ENCODE results near the gene MBD3L2B. TPM values are rescaled to one million over a fixed set of nuclear protein-coding genes. Genes with fewer than 3 reads are reported as not detected.
A peak's percentile ranks its signal among the peaks of the same experiment; 100 is the strongest.
"Not testable (repeated sequence)": the region's sequence is repeated elsewhere in the genome, so short reads cannot be mapped to it uniquely, and the experiment has no call there.

Gene MBD3L2B
- total RNA-seq, result not detected
- polyA plus RNA-seq (2013, experiment 1 of 2), result not detected
- not detected for polyA plus RNA-seq (2013, experiment 2 of 2)
- long read RNA-seq, experiment 1, result 0 reads
- long read RNA-seq, experiment 2, result 0 reads
- long read RNA-seq, experiment 3, result 0 reads
- long read RNA-seq, experiment 4, result 0 reads

DNA sequence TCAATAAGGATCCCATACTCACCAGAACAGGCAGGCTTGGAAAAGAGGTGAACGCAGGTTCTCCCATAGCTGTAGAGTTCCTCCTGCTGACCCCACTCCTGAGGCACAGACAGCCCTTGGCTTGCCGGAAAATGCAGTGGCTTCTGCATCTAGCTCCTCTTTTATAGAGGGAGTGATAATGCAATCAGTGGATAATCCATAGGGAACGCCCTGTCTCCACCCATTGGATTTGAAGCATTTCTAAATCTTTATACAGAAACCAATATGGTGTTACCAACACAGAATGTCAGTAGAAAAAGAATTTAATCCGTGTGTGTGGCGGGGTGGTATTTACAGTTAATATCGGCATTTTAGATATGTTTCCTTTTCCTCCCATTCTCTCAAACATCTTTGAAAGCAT, at the start of gene MBD3L2B:
TSS of gene MBD3L2B (minus strand) at position 101 of the 400 bp plus-strand sequence. CDS start at position 67, 34 bp downstream.
- H3K27me3 ChIP-seq (ENCODE audit: control insufficient read depth, insufficient read depth, low read length, poor library complexity, severe bottlenecking); DNase-seq; H3K9ac ChIP-seq (ENCODE audit: extremely low read depth, low read length, poor library complexity, severe bottlenecking); H3K4me3 Mint-ChIP-seq; H3K4me1 ChIP-seq (ENCODE audit: control insufficient read depth, insufficient read depth, low read length); H3K9me3 ChIP-seq (ENCODE audit: control insufficient read depth, low read length); H3K27ac Mint-ChIP-seq; H3K27ac ChIP-seq (ENCODE audit: low read depth, low read length); H3K36me3 Mint-ChIP-seq (ENCODE audit: low read depth); H3K4me1 Mint-ChIP-seq; H3K27me3 Mint-ChIP-seq (ENCODE audit: insufficient read depth); H3K4me3 ChIP-seq (ENCODE audit: low read length); H3K36me3 ChIP-seq (ENCODE audit: control insufficient read depth, insufficient read depth, low read length): not testable (repeated sequence)
- peaks cover 22% of the 10 kb centered on the region for H3K9me3 Mint-ChIP-seq
- no CpG with 5 or more reads among the region's 6 CpGs for WGBS, 2 experiments (ENCODE audit: insufficient coverage in 1 of 2, insufficient read length in 1 of 2)

DNA sequence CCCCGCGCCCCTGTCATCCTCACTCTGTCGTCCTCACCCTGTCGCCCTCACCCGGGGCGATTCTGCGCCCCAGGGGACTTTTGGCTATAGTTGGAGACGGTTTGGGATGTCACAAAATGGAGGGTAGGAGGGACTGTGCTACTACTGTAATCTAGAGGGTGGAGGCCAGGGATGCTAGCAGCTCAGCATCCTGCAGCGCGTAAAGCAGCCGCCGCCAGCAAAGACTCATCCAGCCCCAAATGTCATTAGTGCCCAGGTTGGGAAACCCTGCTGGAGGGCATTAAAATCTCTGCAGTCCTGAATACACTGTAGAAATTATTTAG, 48.6 kb upstream of the MBD3L2B start:
- Histone ChIP-seq H3K9ac (ENCODE audit: extremely low read depth, low read length, poor library complexity, severe bottlenecking) (peak overlapping the region; percentile 62), H3K4me3 (ENCODE audit: low read length) (peak overlapping the region; percentile 90), H3K27me3 (ENCODE audit: control insufficient read depth, insufficient read depth, low read length, poor library complexity, severe bottlenecking) (no peaks in the 10 kb centered on the region), H3K9me3 (ENCODE audit: control insufficient read depth, low read length) (peaks cover 18% of the 10 kb centered on the region), H3K27ac (ENCODE audit: low read depth, low read length) (no peak overlapping the region), H3K36me3 (ENCODE audit: control insufficient read depth, insufficient read depth, low read length) (peaks cover 29% of the 10 kb centered on the region), H3K4me1 (ENCODE audit: control insufficient read depth, insufficient read depth, low read length) (no peaks in the 10 kb centered on the region)
- Mint-ChIP-seq H3K9me3 (peaks cover 33% of the 10 kb centered on the region), H3K27ac (peak overlapping the region; percentile 72), H3K4me1 (no peaks in the 10 kb centered on the region), H3K4me3 (peak overlapping the region; percentile 86), H3K27me3 (ENCODE audit: insufficient read depth) (no peaks in the 10 kb centered on the region), H3K36me3 (ENCODE audit: low read depth) (peaks cover 38% of the 10 kb centered on the region)
- no peak for DNase-seq
- TF ChIP-seq, protein P1, sequence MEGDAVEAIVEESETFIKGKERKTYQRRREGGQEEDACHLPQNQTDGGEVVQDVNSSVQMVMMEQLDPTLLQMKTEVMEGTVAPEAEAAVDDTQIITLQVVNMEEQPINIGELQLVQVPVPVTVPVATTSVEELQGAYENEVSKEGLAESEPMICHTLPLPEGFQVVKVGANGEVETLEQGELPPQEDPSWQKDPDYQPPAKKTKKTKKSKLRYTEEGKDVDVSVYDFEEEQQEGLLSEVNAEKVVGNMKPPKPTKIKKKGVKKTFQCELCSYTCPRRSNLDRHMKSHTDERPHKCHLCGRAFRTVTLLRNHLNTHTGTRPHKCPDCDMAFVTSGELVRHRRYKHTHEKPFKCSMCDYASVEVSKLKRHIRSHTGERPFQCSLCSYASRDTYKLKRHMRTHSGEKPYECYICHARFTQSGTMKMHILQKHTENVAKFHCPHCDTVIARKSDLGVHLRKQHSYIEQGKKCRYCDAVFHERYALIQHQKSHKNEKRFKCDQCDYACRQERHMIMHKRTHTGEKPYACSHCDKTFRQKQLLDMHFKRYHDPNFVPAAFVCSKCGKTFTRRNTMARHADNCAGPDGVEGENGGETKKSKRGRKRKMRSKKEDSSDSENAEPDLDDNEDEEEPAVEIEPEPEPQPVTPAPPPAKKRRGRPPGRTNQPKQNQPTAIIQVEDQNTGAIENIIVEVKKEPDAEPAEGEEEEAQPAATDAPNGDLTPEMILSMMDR (conservative IDR thresholded peaks at IDR 0.05), result no peak
- WGBS, 2 experiments (ENCODE audit: insufficient coverage in 1 of 2, insufficient read length in 1 of 2), result 3 to 7% methylated on average over 7 to 9 of the region's 12 CpGs

DNA sequence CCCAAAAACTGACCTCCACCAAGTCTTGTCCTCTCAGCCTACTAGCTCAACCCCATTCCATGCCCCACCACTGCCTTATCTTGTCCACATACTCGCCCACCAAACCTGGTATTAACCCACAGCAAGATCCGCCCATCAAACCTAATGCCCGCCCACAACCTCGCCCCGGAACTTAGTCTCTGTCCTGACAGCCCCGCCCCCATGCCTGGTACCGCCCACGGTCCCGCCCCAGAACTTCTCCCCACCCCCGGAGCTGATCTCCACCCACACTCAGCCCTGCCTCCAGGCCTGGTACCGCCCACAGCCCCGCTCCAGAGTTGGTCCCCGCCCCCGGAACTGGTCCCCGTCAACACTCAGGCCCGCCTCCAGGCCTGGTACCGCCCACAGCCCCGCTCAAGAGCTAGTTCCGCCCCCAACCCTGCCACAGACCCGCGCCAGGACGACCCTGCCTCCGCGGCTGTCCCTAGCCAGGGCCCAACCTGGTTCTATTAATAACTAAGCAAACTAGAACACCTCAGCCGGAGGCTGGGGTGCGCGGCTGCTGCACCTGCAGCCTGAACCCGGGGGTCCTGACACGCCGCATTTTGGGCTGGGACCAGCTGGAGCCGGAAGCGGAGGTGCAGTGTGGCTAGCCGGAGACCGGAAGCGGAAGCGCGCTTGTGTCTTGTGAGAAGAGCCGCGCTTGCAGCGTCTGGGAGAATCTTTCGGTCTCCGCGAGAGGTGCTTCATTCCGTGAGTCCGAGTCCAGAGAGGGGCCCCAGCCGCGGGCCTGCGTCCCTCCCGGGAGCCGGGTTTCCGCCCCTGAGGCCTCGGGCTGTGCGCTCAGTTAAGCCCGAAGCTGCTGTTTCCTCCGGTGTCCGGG, 48.0 kb upstream of the MBD3L2B start, which contains the start of gene ZNF557:
TSS of gene ZNF557 (plus strand) at position 662 of the 862 bp plus-strand sequence. CDS start 5,372 bp downstream, outside the sequence.
- peaks cover 23% of the 10 kb centered on the region for H3K36me3 ChIP-seq (ENCODE audit: control insufficient read depth, insufficient read depth, low read length)
- peak within 1 kb of the TSS; percentile 63 for H3K27ac ChIP-seq (ENCODE audit: low read depth, low read length)
- Mint-ChIP-seq H3K27me3 (ENCODE audit: insufficient read depth) (no peaks in the 10 kb centered on the region), H3K4me3 (peak within 1 kb of the TSS; percentile 86), H3K4me1 (no peaks in the 10 kb centered on the region), H3K27ac (peak within 1 kb of the TSS; percentile 91), H3K36me3 (ENCODE audit: low read depth) (peaks cover 34% of the 10 kb centered on the region), H3K9me3 (peaks cover 37% of the 10 kb centered on the region)
- H3K9ac ChIP-seq (ENCODE audit: extremely low read depth, low read length, poor library complexity, severe bottlenecking), result peak within 1 kb of the TSS; percentile 62
- DNase-seq, result peak; percentile 99
- TF ChIP-seq, protein P1 (conservative IDR thresholded peaks at IDR 0.05), result no peak
- peaks cover 18% of the 10 kb centered on the region for H3K9me3 ChIP-seq (ENCODE audit: control insufficient read depth, low read length)
- peak within 1 kb of the TSS; percentile 90 for H3K4me3 ChIP-seq (ENCODE audit: low read length)
- 1% methylated on average over 30 to 53 of the region's 56 CpGs for WGBS, 2 experiments (ENCODE audit: insufficient coverage in 1 of 2, insufficient read length in 1 of 2)
- no peaks in the 10 kb centered on the region for H3K27me3 ChIP-seq (ENCODE audit: control insufficient read depth, insufficient read depth, low read length, poor library complexity, severe bottlenecking)
- H3K4me1 ChIP-seq (ENCODE audit: control insufficient read depth, insufficient read depth, low read length), result no peaks in the 10 kb centered on the region
